ENCODE results near the gene SEC62. TPM values are rescaled to one million over a fixed set of nuclear protein-coding genes. Genes with fewer than 3 reads are reported as not detected.

Gene SEC62, protein sequence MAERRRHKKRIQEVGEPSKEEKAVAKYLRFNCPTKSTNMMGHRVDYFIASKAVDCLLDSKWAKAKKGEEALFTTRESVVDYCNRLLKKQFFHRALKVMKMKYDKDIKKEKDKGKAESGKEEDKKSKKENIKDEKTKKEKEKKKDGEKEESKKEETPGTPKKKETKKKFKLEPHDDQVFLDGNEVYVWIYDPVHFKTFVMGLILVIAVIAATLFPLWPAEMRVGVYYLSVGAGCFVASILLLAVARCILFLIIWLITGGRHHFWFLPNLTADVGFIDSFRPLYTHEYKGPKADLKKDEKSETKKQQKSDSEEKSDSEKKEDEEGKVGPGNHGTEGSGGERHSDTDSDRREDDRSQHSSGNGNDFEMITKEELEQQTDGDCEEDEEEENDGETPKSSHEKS
- total RNA-seq: 11.3 TPM

GRCh38 chr3:169966428-169966950, at the start of gene SEC62:
Gene SEC62 (plus strand): TSS chr3:169966807. CDS start chr3:169966823, 16 bp downstream.
- peak; percentile 90 to 96 (median 96) for DNase-seq (ENCODE audit: low read depth in 2 of 3, low spot score in 2 of 3)

- DNase-seq (ENCODE audit: low read depth in 2 of 3, low spot score in 2 of 3): no peak
Measured at GRCh38 chr3:169923189-169923588, 43.4 kb upstream of the SEC62 start.

DNA sequence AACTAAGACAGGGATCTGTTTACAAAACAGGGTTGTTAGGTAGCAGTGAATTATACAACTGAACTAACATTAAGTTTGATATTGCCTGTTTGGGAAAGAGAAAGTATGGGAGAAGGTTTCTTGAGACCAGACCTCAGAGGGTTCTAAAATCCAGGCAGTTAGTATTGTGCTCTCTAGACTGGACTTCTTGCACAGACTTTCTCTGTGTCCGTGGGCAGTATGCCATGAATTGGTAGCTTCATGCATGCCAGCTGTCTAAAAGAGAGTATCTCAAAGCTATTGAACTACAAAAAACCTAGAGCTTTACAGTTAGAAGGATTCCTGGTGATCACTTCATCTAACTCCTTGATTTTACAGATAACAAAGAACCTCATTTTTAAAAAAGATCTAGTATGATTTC, 42.8 kb upstream of the SEC62 start:
- no peak for DNase-seq (ENCODE audit: low read depth in 2 of 3, low spot score in 2 of 3)

GRCh38 chr3:169929830-169930519, 36.6 kb upstream of the SEC62 start:
- DNase-seq (ENCODE audit: low read depth in 2 of 3, low spot score in 2 of 3): peak in 2 of 3 donors; percentile 45 to 55

DNA sequence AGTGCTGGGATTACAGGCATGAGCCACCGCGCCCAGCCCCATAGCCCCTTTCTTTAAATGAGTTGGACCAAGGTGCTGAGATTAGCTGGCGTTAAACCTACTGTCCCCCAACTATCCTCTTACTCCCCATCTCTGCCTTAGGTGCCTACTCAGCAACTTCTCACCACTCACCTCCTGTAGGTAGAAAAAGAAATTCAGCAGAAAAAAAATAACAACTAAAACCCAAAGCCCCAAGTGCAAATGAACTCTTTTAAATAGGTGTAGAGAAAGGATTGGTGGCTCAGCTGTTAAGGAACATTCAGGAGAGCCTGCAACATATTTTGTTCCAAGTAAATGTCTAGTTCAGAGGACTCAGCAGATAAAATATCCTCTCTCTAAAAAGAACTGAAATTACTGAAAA, 35.8 kb upstream of the SEC62 start:
- DNase-seq (ENCODE audit: low read depth in 2 of 3, low spot score in 2 of 3): no peak

GRCh38 chr3:169931747-169932520, 34.7 kb upstream of the SEC62 start:
- no peak for DNase-seq (ENCODE audit: low read depth in 2 of 3, low spot score in 2 of 3)

DNA sequence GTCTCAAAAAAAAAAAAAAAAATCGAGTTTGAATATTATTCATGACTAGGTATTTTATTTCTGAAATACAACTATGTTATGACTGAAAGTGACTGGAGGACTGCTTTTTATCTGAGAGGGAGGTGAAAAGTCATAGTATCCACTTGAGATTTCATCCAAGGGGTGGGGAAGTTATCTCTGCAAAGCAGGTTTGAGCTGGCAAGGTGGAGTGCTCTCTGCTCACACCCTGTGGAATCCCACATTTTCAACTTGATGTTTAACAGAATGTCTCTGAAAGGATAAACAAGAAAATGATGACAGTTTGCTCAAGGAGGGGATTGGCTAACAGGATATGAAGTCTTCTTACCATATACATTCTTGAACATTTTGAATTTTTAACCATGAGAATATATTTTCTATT, 27.3 kb upstream of the SEC62 start:
- no peak for DNase-seq (ENCODE audit: low read depth in 2 of 3, low spot score in 2 of 3)

- DNase-seq (ENCODE audit: low read depth in 2 of 3, low spot score in 2 of 3): no peak
Measured at GRCh38 chr3:169939751-169940150, 26.9 kb upstream of the SEC62 start.

- DNase-seq (ENCODE audit: low read depth in 2 of 3, low spot score in 2 of 3): peak in 1 of 3 donors; percentile 45
Measured at GRCh38 chr3:169940470-169941181, 26.0 kb upstream of the SEC62 start.

DNA sequence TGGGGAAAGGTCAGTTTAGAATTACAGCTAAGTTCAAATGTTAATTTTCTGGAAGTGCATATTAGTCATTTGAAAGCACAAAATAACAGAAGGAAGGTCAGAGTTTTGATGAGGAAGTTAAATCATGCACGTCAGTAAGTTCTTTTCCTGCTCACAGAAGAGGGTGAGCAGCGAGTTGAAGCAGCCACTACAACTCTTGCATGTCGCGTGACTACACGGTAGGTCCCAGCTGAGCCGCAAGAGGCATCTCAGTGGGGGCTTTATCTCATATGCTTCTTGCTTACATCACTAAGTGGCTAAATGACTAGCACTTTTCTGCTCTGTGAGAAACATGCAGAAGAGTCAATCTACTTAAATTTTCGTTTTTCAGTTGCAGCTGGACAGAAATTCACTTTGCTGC, 21.3 kb upstream of the SEC62 start:
- peak; percentile 2 to 91 (median 84) for DNase-seq (ENCODE audit: low read depth in 2 of 3, low spot score in 2 of 3)

GRCh38 chr3:169946336-169946735, 20.3 kb upstream of the SEC62 start:
- DNase-seq (ENCODE audit: low read depth in 2 of 3, low spot score in 2 of 3): no peak

DNA sequence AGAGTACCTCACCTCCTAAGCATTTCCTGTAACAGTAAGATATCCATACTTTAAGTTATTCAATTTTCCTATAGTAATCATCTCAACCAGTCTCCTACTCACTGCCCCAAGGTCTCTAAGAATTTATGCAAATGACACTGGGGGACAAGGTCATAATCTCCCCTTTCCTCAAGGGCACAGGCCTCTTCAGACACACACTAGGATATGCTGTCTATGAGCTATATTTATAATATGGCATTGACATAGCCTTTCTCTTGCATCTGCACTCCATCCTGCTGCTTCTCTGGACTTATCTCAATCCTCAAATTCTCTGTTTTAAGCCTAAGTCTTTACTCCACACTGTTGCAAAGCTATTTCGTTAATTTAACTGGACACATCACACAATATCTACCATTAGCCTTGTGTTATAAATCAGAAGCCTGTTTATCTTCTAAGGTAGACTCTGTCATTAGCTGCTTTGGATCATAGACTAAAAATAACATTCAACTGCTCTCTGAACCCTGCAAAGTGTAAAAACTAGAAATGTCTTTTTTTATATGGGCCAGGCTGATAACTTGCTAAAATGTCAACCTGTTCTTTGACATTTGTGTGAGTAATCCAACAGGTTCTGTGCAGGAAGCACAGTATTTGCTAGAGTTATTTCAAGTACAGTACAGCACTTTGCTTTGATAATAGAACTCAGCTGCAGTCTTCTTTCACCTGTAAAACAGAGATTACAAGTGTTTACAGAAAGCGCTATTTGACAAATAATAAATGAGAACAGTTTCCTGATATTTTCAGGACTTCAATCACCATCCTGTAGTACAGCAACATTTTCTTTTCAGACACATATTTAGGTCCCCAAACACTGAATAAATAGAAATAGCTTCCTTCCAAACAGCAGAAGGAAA, 17.8 kb upstream of the SEC62 start:
- no peak for DNase-seq (ENCODE audit: low read depth in 2 of 3, low spot score in 2 of 3)

GRCh38 chr3:169952045-169952444, 14.6 kb upstream of the SEC62 start:
- no peak for DNase-seq (ENCODE audit: low read depth in 2 of 3, low spot score in 2 of 3)

DNA sequence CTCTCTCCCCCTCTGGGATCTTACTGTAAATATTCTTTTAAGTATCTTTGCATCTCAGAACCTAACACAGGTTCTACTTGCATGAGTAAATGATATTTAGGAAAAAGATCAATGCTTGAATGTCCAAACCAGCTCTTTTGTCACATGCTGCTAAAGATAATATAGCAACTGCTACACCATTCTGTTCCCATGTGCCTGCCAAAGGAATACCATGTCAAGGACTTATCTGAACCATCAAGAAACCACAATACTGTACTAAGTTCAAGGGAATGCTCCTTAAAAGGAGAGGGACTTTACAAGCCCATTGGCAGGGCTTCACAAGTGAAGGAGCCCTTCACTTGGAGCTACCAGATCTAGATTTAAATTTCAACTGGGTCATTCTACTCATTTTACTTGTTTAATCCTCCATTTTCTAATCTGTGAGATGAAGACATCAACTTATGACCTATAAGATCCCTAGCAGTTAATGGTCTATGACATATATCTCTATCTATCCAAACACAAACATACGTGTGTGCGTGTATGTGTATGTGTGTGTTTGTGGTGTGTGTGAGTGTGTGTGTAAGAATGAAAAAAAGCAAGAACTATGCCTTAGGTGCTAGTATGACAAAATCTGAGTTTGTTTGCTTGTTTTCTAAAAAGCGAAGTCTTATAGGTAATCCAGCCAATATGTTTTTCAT, 13.0 kb upstream of the SEC62 start:
- DNase-seq (ENCODE audit: low read depth in 2 of 3, low spot score in 2 of 3): no peak

- peak in 1 of 3 donors; percentile 53 for DNase-seq (ENCODE audit: low read depth in 2 of 3, low spot score in 2 of 3)
Measured at GRCh38 chr3:169954142-169954756, 12.4 kb upstream of the SEC62 start.

- DNase-seq (ENCODE audit: low read depth in 2 of 3, low spot score in 2 of 3): no peak
Measured at GRCh38 chr3:169955406-169955805, 11.2 kb upstream of the SEC62 start.

DNA sequence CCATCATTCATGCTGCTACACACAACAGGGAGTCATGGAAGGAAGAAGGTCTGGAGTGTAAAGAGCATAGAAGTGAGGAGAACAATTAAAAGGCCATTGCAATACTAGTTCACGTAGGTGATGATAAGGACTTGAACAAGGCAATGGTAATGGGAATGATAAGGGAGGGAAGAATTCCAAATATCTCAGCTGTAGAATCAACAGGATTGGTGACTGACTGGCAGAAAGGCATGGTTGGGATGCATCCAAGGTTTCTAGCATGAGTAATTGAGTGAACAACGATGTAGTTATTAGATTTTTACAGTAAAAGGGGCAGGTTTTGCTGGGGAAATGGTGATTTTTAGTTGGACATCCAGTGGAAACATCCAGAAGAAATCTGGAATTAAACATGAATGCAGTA, 2.4 kb upstream of the SEC62 start:
- DNase-seq (ENCODE audit: low read depth in 2 of 3, low spot score in 2 of 3): no peak
